OCI-LY7 (cell line): ENCODE results near the gene ACAP3. TPM values are rescaled to one million over a fixed set of nuclear protein-coding genes. Genes with fewer than 3 reads are reported as not detected.

Experiments used
- BruUV-seq: library from RNA; stranded (reverse); fragments of 400-500 nt; replicated peaks from 2 replicates; lab custom pipeline; 2021; lab: Mats Ljungman, UMichigan
- CTCF ChIA-PET: fragments of 300-600 bp; sonication (Branson Sonifier 250); formaldehyde crosslinking; loops from one replicate; lab custom pipeline; 2022; ENCODE audit warnings: antibody characterized with exemption; ENCODE audit not compliant: unreplicated experiment; lab: Charles Lee
- POLR2A ChIA-PET: fragments of 300-600 bp; sonication (Branson Sonifier 250); formaldehyde crosslinking; loops from one replicate; lab custom pipeline; 2022; ENCODE audit warnings: antibody characterized with exemption; lab: Charles Lee
- DNase-seq: peaks from one replicate; pipeline ENCODE4 v3.0.0-alpha.2; 2015; ENCODE audit warnings: low spot score
- H2AFZ ChIP-seq: fragments of 200-600 bp; sonication (generic), shearing (Covaris generic); 2 replicates; pipeline ENCODE4 v1.6.1; 2014; ENCODE audit warnings: mild to moderate bottlenecking, antibody characterized with exemption, low read length, moderate library complexity
- H3K27ac ChIP-seq: fragments of 200-600 bp; sonication (generic); 2 replicates; pipeline ENCODE4 v1.5.1; 2014; ENCODE audit warnings: mixed run types, low read depth, mild to moderate bottlenecking, moderate library complexity, low read length, inconsistent platforms; ENCODE audit not compliant: poor library complexity, severe bottlenecking
- H3K36me3 ChIP-seq: fragments of 200-600 bp; sonication (generic); 2 replicates; pipeline ENCODE4 v1.6.1; 2014; ENCODE audit warnings: mild to moderate bottlenecking, antibody characterized with exemption, low read length, moderate library complexity, mixed read lengths; ENCODE audit not compliant: insufficient read depth
- H3K4me1 ChIP-seq: fragments of 200-600 bp; sonication (generic); 2 replicates; pipeline ENCODE4 v1.5.1; 2014; ENCODE audit warnings: mild to moderate bottlenecking, low read length; ENCODE audit not compliant: insufficient read depth, poor library complexity, severe bottlenecking
- H3K4me2 ChIP-seq: fragments of 200-600 bp; sonication (generic); 2 replicates; pipeline ENCODE4 v1.6.1; 2014; ENCODE audit warnings: mild to moderate bottlenecking, low read length
- H3K4me3 ChIP-seq: fragments of 200-600 bp; sonication (generic); 2 replicates; pipeline ENCODE4 v1.5.1; 2014; ENCODE audit warnings: mild to moderate bottlenecking, low read depth, low read length; ENCODE audit not compliant: poor library complexity, severe bottlenecking
- H3K79me2 ChIP-seq: fragments of 200-600 bp; sonication (generic); 2 replicates; pipeline ENCODE4 v1.6.1; 2016; ENCODE audit warnings: low read depth, mild to moderate bottlenecking, low read length, moderate library complexity, mixed read lengths; ENCODE audit not compliant: insufficient read depth
- H3K9me2 ChIP-seq: fragments of 200-600 bp; sonication (generic); 2 replicates; pipeline ENCODE4 v1.6.1; 2016; ENCODE audit warnings: mild to moderate bottlenecking, low read length, mixed read lengths; ENCODE audit not compliant: insufficient read depth
- H3K9me3 ChIP-seq: fragments of 200-600 bp; sonication (generic); 2 replicates; pipeline ENCODE4 v1.6.1; 2014; ENCODE audit warnings: mild to moderate bottlenecking, mixed run types, low read length, mixed read lengths
- H4K20me1 ChIP-seq: fragments of 200-600 bp; sonication (generic); 2 replicates; pipeline ENCODE4 v1.6.1; 2014; ENCODE audit warnings: mild to moderate bottlenecking, antibody characterized with exemption, low read length, moderate library complexity, mixed read lengths; ENCODE audit not compliant: insufficient read depth
- CTCF ChIP-seq: fragments of 200-600 bp; sonication (generic); conservative IDR thresholded peaks from 2 replicates; pipeline ENCODE4 v1.5.1; 2014; ENCODE audit warnings: mild to moderate bottlenecking, antibody characterized with exemption, low read length, moderate library complexity, mixed read lengths
- EZH2phosphoT487 ChIP-seq: fragments of 200-600 bp; sonication (generic); IDR thresholded peaks from 2 replicates; pipeline ENCODE4 v1.6.1; 2018; ENCODE audit warnings: low read depth, borderline replicate concordance, mild to moderate bottlenecking, mixed run types, antibody characterized with exemption, low read length, moderate library complexity, mixed read lengths
- intact Hi-C: fragments of 100-400 bp; cut with micrococcal nuclease; formaldehyde crosslinking; loops from one replicate; pipeline ENCODE4 v1.10.0; 2022; ENCODE audit not compliant: unreplicated experiment
- total RNA-seq, 2 experiments: library from RNA; depleted of rRNA in 1 of 2; stranded (reverse); fragments of >200 nt in 1 of 2; shearing (Covaris generic) in 1 of 2; gene quantifications; 2 replicates each; pipeline ENCODE4 v1.2.3, GENCODE V29; 2014 to 2022

The ACAP3 gene
- total RNA-seq, 2 experiments from 2014 or later = 26.3 to 47.6 TPM

DNA sequence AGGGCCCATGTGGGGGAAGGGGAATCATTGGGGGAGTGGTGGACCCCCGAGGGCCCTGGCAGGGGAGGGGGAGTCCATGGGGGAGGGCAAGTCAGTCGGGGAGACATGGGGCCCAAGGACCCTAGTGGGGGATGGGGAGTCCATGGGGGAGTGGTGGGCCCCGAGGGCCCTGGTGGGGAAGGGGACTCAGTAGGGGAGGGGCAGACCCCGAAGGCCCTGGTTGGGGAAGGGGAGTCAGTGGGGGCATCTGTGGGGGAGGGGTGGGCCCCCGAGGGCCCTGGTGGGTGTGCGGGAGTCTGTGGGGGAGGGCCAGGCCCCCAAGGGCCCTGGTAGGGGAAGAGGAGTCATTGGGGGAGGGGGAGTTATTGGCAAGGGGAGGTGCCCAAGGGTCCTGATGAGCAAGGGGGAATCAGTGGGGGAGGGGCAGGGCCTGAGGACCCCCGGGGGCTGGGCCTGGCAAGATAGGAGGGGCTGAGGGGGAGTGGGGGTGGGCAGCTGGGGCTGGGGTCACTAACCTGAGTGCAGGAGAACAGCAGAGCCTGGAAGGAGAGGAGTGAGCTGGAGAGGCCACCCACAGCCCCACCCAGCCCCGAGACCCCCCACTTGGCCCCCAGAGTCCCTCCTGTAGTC is 48.6 kb upstream of the ACAP3 start:
- Histone ChIP-seq H3K79me2 (no peaks in the 10 kb centered on the region), H3K27ac (no peak overlapping the region), H3K9me2 (no peaks in the 10 kb centered on the region), H2AFZ (no peak overlapping the region), H3K9me3 (no peaks in the 10 kb centered on the region), H3K4me1 (peaks cover 21% of the 10 kb centered on the region), H4K20me1 (no peaks in the 10 kb centered on the region), H3K4me3 (no peak overlapping the region), H3K4me2 (no peak overlapping the region), H3K36me3 (no peaks in the 10 kb centered on the region)
- TF ChIP-seq EZH2phosphoT487 = no peak
- TF ChIP-seq CTCF = no peak
- CTCF ChIA-PET = no interaction called here
- no peak for DNase-seq
- BruUV-seq = no TSS peak
- intact Hi-C loops = no loop called here
- POLR2A ChIA-PET = no interaction called here

DNA sequence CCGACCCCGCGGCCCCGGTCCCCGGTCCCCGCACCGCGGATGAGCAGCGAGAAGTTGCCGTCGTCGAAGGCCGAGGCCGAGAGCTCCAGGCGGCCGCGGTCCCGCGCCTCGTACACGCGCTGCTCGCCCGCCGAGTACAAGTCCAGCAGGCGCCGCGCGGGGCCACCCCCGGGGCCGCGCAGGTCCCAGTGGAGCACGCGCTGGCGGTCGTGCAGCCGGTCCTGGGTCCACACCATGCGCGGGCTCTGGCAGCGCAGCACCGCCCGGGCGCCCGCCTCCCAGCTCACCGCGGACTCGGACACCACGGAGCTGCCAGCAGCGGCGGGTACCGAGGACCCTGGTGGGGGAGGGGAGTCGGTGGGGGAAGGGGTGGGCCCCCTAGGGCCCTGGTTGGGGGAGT is 47.7 kb upstream of the ACAP3 start:
- no peaks in the 10 kb centered on the region for H4K20me1 ChIP-seq
- no peaks in the 10 kb centered on the region for H3K79me2 ChIP-seq
- H3K4me3 ChIP-seq = no peak overlapping the region
- H3K9me2 ChIP-seq = no peaks in the 10 kb centered on the region
- no peak overlapping the region for H3K27ac ChIP-seq
- no peak for DNase-seq
- ChIA-PET CTCF (no interaction called here), POLR2A (no interaction called here)
- H3K4me2 ChIP-seq = no peak overlapping the region
- no peaks in the 10 kb centered on the region for H3K36me3 ChIP-seq
- TF ChIP-seq CTCF = no peak
- no peak for TF ChIP-seq EZH2phosphoT487
- H2AFZ ChIP-seq = no peak overlapping the region
- BruUV-seq = no TSS peak
- intact Hi-C loops = no loop called here
- H3K4me1 ChIP-seq = peaks cover 21% of the 10 kb centered on the region
- no peaks in the 10 kb centered on the region for H3K9me3 ChIP-seq
